GM06990 (cell line): Measurements from ENCODE around the gene UBE2D2.

Source experiments
- DNase-seq: peaks from one replicate; pipeline ENCODE4 v3.0.0-alpha.2; 2011; ENCODE audit not compliant: insufficient read length; ENCODE audit errors: extremely low read depth
- H3K27me3 ChIP-seq: replicated peaks from 2 replicates; pipeline ENCODE4 v1.6.0; 2011; ENCODE audit warnings: low read length; ENCODE audit not compliant: control insufficient read depth, insufficient read depth
- H3K36me3 ChIP-seq: 2 replicates; pipeline ENCODE4 v1.5.1; 2011; ENCODE audit warnings: low read length; ENCODE audit not compliant: control insufficient read depth, insufficient read depth
- H3K4me3 ChIP-seq: replicated peaks from 2 replicates; pipeline ENCODE4 v1.5.1; 2011; ENCODE audit warnings: low read depth, mild to moderate bottlenecking, control low read depth, low read length
- CTCF ChIP-seq: IDR thresholded peaks from 2 replicates; pipeline ENCODE4 v1.5.1; 2011; ENCODE audit warnings: low read length, control low read depth, mild to moderate bottlenecking, inconsistent platforms; ENCODE audit not compliant: insufficient read depth, poor library complexity, severe bottlenecking

UBE2D2 gene

GRCh38 chr5:139664727-139665351 is 103.7 kb downstream of the UBE2D2 start:
- TF ChIP-seq CTCF = no peak
- Histone ChIP-seq H3K27me3 (no peaks in the 10 kb centered on the region), H3K36me3 (no peaks in the 10 kb centered on the region), H3K4me3 (no peak overlapping the region)
- DNase-seq = no peak

GRCh38 chr5:139665626-139666025 is 104.5 kb downstream of the UBE2D2 start:
- Histone ChIP-seq H3K4me3 (no peak overlapping the region), H3K36me3 (no peaks in the 10 kb centered on the region)
- no peak for TF ChIP-seq CTCF

GRCh38 chr5:139666551-139666950 is 105.4 kb downstream of the UBE2D2 start:
- Histone ChIP-seq H3K4me3 (no peak overlapping the region), H3K36me3 (no peaks in the 10 kb centered on the region), H3K27me3 (no peaks in the 10 kb centered on the region)
- DNase-seq = no peak
- no peak for TF ChIP-seq CTCF

More at GRCh38 chr5:139665626-139666025, 104.5 kb downstream of the UBE2D2 start:
- H3K27me3 ChIP-seq = no peaks in the 10 kb centered on the region
- no peak for DNase-seq

GRCh38 chr5:139667001-139667729 is 106.0 kb downstream of the UBE2D2 start:
- TF ChIP-seq CTCF = no peak
- H3K36me3 ChIP-seq = no peaks in the 10 kb centered on the region
- H3K4me3 ChIP-seq = peak overlapping the region; percentile 69; the same call in 1 of the 2 replicates
- no peak for DNase-seq
- no peaks in the 10 kb centered on the region for H3K27me3 ChIP-seq

- Histone ChIP-seq H3K4me3 (peak overlapping the region; percentile 69), H3K27me3 (no peaks in the 10 kb centered on the region), H3K36me3 (no peaks in the 10 kb centered on the region)
- DNase-seq = no peak
- no peak for TF ChIP-seq CTCF
Measured at GRCh38 chr5:139667730-139668063, 106.6 kb downstream of the UBE2D2 start.
